Activated CD4-positive, alpha-beta memory T cell treated with anti-CD3 and anti-CD28 coated beads, Interleukin-2, amount 10 ng/mL, durations not matched to agents 7 days and 5 days (primary cell): ENCODE measurements around the gene FBXO42. TPM values are rescaled to one million over a fixed set of nuclear protein-coding genes. Genes with fewer than 3 reads are reported as not detected.

ENCODE experiments used
- CTCF ChIA-PET: fragments of 350-600 bp; sonication (Branson Sonifier 250); formaldehyde crosslinking; loops from one replicate; lab custom pipeline; 2021; ENCODE audit warnings: antibody characterized with exemption, inconsistent platforms; lab: Charles Lee
- POLR2A ChIA-PET: fragments of 350-600 bp; sonication (Branson Sonifier 250); formaldehyde crosslinking; loops from one replicate; lab custom pipeline; 2021; ENCODE audit warnings: antibody characterized with exemption; lab: Charles Lee
- DNase-seq: peaks from one replicate; pipeline ENCODE4 v3.0.0-alpha.2; 2020
- H3K27ac Mint-ChIP-seq: one replicate; pipeline ENCODE4 v1.8.0; 2021; ENCODE audit warnings: mild to moderate bottlenecking, mixed read lengths
- H3K27me3 Mint-ChIP-seq: one replicate; pipeline ENCODE4 v1.8.0; 2021; ENCODE audit warnings: mixed read lengths
- H3K36me3 Mint-ChIP-seq: one replicate; pipeline ENCODE4 v1.8.0; 2021; ENCODE audit warnings: low read depth, mixed read lengths
- H3K4me1 Mint-ChIP-seq: one replicate; pipeline ENCODE4 v1.8.0; 2021; ENCODE audit warnings: mixed read lengths
- H3K4me3 Mint-ChIP-seq: one replicate; pipeline ENCODE4 v1.8.0; 2021; ENCODE audit warnings: mild to moderate bottlenecking, mixed read lengths
- H3K9me3 Mint-ChIP-seq: one replicate; pipeline ENCODE4 v1.8.0; 2021; ENCODE audit warnings: mixed read lengths
- total RNA-seq, 2 experiments: library from RNA; stranded (reverse); gene quantifications; one replicate each; pipeline ENCODE4 v1.2.3, GENCODE V29; 2021

The FBXO42 gene
- total RNA-seq, 2 experiments from 2014 or later: 19.9 to 20.7 TPM

GRCh38 chr1:16342331-16343062 is 9.8 kb downstream of the FBXO42 start:
- Mint-ChIP-seq H3K4me1 (peaks cover 3% of the 10 kb centered on the region), H3K4me3 (no peak overlapping the region), H3K9me3 (no peaks in the 10 kb centered on the region), H3K27ac (no peak overlapping the region), H3K36me3 (peaks cover 8% of the 10 kb centered on the region), H3K27me3 (no peaks in the 10 kb centered on the region)
- POLR2A ChIA-PET: no interaction called here
- CTCF ChIA-PET: no interaction called here
- DNase-seq: no peak

- Mint-ChIP-seq H3K36me3 (peaks cover 6% of the 10 kb centered on the region), H3K9me3 (no peaks in the 10 kb centered on the region), H3K27ac (no peak overlapping the region), H3K4me3 (no peak overlapping the region), H3K4me1 (peaks cover 7% of the 10 kb centered on the region), H3K27me3 (no peaks in the 10 kb centered on the region)
- CTCF ChIA-PET: no interaction called here
- no peak for DNase-seq
- POLR2A ChIA-PET: no interaction called here
Measured at GRCh38 chr1:16340673-16341072, 11.6 kb downstream of the FBXO42 start.

GRCh38 chr1:16338961-16339360 is 13.3 kb downstream of the FBXO42 start:
- H3K36me3 Mint-ChIP-seq: peaks cover 6% of the 10 kb centered on the region
- CTCF ChIA-PET: no interaction called here
- no peak overlapping the region for H3K27ac Mint-ChIP-seq
- POLR2A ChIA-PET: no interaction called here
- H3K4me1 Mint-ChIP-seq: peaks cover 15% of the 10 kb centered on the region
- DNase-seq: no peak
- no peak overlapping the region for H3K4me3 Mint-ChIP-seq
- H3K27me3 Mint-ChIP-seq: no peaks in the 10 kb centered on the region
- H3K9me3 Mint-ChIP-seq: no peaks in the 10 kb centered on the region

GRCh38 chr1:16334655-16335340 is 17.5 kb downstream of the FBXO42 start:
- ChIA-PET CTCF (interaction anchor here (0.7 kb wide), 1 partner anchor 374 kb away, joined by 3 read pairs; no protein-coding TSS in a partner anchor), POLR2A (no interaction called here)
- Mint-ChIP-seq H3K4me1 (peaks cover 15% of the 10 kb centered on the region), H3K36me3 (peaks cover 3% of the 10 kb centered on the region), H3K9me3 (no peaks in the 10 kb centered on the region), H3K27ac (no peak overlapping the region), H3K4me3 (no peak overlapping the region), H3K27me3 (no peaks in the 10 kb centered on the region)
- DNase-seq: no peak

- CTCF ChIA-PET: no interaction called here
Measured at GRCh38 chr1:16326833-16327404, 25.4 kb downstream of the FBXO42 start.

GRCh38 chr1:16324456-16324890 is 27.8 kb downstream of the FBXO42 start:
- Mint-ChIP-seq H3K4me3 (no peak overlapping the region), H3K27ac (no peak overlapping the region), H3K9me3 (no peaks in the 10 kb centered on the region), H3K4me1 (no peaks in the 10 kb centered on the region), H3K36me3 (peaks cover 12% of the 10 kb centered on the region), H3K27me3 (no peaks in the 10 kb centered on the region)
- CTCF ChIA-PET: no interaction called here
- POLR2A ChIA-PET: no interaction called here
- DNase-seq: no peak

More at GRCh38 chr1:16326833-16327404, 25.4 kb downstream of the FBXO42 start:
- POLR2A ChIA-PET: no interaction called here
- Mint-ChIP-seq H3K9me3 (no peaks in the 10 kb centered on the region), H3K4me1 (no peaks in the 10 kb centered on the region), H3K36me3 (peaks cover 12% of the 10 kb centered on the region), H3K27ac (no peak overlapping the region), H3K4me3 (no peak overlapping the region), H3K27me3 (no peaks in the 10 kb centered on the region)
- DNase-seq: no peak

- no peak for DNase-seq
- CTCF ChIA-PET: no interaction called here
- H3K27ac Mint-ChIP-seq: no peak overlapping the region
- no peaks in the 10 kb centered on the region for H3K9me3 Mint-ChIP-seq
- H3K4me3 Mint-ChIP-seq: no peak overlapping the region
- H3K4me1 Mint-ChIP-seq: no peaks in the 10 kb centered on the region
- POLR2A ChIA-PET: no interaction called here
- H3K27me3 Mint-ChIP-seq: no peaks in the 10 kb centered on the region
- peaks cover 6% of the 10 kb centered on the region for H3K36me3 Mint-ChIP-seq
Measured at GRCh38 chr1:16321176-16321867, 31.0 kb downstream of the FBXO42 start.

- peaks cover 14% of the 10 kb centered on the region for H3K36me3 Mint-ChIP-seq
- ChIA-PET POLR2A (no interaction called here), CTCF (no interaction called here)
- no peak overlapping the region for H3K4me3 Mint-ChIP-seq
- H3K27me3 Mint-ChIP-seq: no peaks in the 10 kb centered on the region
- no peaks in the 10 kb centered on the region for H3K9me3 Mint-ChIP-seq
- H3K27ac Mint-ChIP-seq: no peak overlapping the region
- no peaks in the 10 kb centered on the region for H3K4me1 Mint-ChIP-seq
- DNase-seq: no peak
Measured at GRCh38 chr1:16318555-16318954, 33.7 kb downstream of the FBXO42 start.

- Mint-ChIP-seq H3K27ac (no peak overlapping the region), H3K27me3 (no peaks in the 10 kb centered on the region), H3K4me1 (no peaks in the 10 kb centered on the region), H3K9me3 (no peaks in the 10 kb centered on the region), H3K36me3 (peaks cover 25% of the 10 kb centered on the region), H3K4me3 (no peak overlapping the region)
- CTCF ChIA-PET: no interaction called here
- DNase-seq: no peak
- POLR2A ChIA-PET: no interaction called here
Measured at GRCh38 chr1:16315437-16315836, 36.8 kb downstream of the FBXO42 start.

GRCh38 chr1:16307222-16307621 is 45.1 kb downstream of the FBXO42 start:
- H3K36me3 Mint-ChIP-seq: peaks cover 35% of the 10 kb centered on the region
- H3K4me1 Mint-ChIP-seq: no peaks in the 10 kb centered on the region
- ChIA-PET CTCF (no interaction called here), POLR2A (no interaction called here)
- H3K9me3 Mint-ChIP-seq: no peaks in the 10 kb centered on the region
- DNase-seq: no peak
- H3K27ac Mint-ChIP-seq: no peak overlapping the region
- H3K4me3 Mint-ChIP-seq: no peak overlapping the region
- no peaks in the 10 kb centered on the region for H3K27me3 Mint-ChIP-seq

- CTCF ChIA-PET: interaction anchor here (0.7 kb wide), 1 partner anchor 444 kb away, joined by 4 read pairs; no protein-coding TSS in a partner anchor
- no peaks in the 10 kb centered on the region for H3K4me1 Mint-ChIP-seq
- no peaks in the 10 kb centered on the region for H3K9me3 Mint-ChIP-seq
- no peak for DNase-seq
- no peak overlapping the region for H3K4me3 Mint-ChIP-seq
- H3K36me3 Mint-ChIP-seq: peaks cover 34% of the 10 kb centered on the region
- H3K27ac Mint-ChIP-seq: no peak overlapping the region
- no peaks in the 10 kb centered on the region for H3K27me3 Mint-ChIP-seq
- POLR2A ChIA-PET: no interaction called here
Measured at GRCh38 chr1:16302709-16303627, 49.3 kb downstream of the FBXO42 start.

- CTCF ChIA-PET: no interaction called here
- Mint-ChIP-seq H3K36me3 (peaks cover 31% of the 10 kb centered on the region), H3K27ac (no peak overlapping the region), H3K27me3 (no peaks in the 10 kb centered on the region), H3K4me3 (no peak overlapping the region), H3K4me1 (no peaks in the 10 kb centered on the region), H3K9me3 (no peaks in the 10 kb centered on the region)
- DNase-seq: no peak
- POLR2A ChIA-PET: no interaction called here
Measured at GRCh38 chr1:16300436-16300835, 51.8 kb downstream of the FBXO42 start.
